GM19467 (cell line): Measurements from ENCODE around the gene PFDN2.
"Not testable (repeated sequence)": the region's sequence is repeated elsewhere in the genome, so short reads cannot be mapped to it uniquely, and the experiment has no call there.

Source experiments
- ATAC-seq: cut with Tn5 transposase; IDR thresholded peaks from one replicate; pipeline ENCODE4 v1.9.1; 2021; ENCODE audit warnings: mild to moderate bottlenecking, moderate library complexity; ENCODE audit not compliant: unreplicated experiment

Gene PFDN2

DNA sequence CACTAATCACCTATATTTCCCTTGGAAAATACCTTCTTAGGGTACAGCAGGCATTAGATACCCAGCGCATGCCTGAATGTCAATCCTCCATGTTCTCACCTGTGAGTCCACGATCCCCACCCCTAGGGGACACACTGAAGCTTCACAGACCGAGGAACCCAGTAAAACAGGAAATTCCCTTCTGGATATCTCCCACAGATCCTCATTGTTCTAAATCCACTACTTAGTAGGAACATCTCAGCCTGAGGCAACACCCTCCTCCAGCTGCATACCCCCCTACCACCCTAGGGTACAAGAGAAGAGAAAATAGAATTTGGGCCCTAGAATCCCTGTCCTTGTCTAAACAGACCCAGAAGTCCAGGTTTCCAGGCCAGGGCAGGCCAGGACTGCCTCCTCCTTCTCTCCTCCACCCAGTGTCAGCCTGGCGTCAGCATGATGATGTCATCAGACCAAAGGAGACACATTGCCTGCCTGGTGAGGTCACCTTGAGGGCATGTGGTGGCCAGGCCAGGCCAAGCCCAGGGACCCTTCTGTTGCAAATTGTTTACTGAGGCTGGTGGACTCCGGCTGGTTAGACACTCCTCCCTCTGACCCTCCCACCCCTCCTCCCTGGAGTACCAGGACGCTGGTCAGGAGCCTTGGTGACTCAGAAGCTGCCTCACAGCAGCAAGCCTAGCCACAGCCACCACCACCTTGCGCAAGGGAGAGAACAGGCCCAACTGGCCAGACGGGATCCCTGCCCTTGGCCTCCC lies 34.7 kb downstream of the PFDN2 start:
- ATAC-seq, result no peak

DNA sequence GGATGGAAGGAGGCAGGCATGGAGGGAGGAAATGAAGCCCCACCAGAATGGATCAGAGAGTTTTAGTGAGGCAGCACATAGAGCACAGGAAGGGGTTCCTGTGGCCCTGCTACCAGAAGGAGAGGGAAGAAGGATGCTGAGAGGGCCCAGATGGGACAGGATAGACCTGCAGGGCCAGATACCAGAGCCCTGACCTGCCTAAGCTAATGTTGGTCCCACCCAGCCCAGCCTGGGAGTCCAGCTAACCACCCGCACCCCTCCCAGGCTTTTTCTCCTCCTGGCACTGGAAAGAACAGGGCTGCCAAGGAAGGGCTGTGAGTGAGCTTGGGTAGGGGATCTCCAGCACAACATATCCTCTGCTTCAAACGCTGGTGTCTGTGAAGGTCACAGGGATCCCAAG lies 35.4 kb downstream of the PFDN2 start:
- ATAC-seq, result no peak

DNA sequence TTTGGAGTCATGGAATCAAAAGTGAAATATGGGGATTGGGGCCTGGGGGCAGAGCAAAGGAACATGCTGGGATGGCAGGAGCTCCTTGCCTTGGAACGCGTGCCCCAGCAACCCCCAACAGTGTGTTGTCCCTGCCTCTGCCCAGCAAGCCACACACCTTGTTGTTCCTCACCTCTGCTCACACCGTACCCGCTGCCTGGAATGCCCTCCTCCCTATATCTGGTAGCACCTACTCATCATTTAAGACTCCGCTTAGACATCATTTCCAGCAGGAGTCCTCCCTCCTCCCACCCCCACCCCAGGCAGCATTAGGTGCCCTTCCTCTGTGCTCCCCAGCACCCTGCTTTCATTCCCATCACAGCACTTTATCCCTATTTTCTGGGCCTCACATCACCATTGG lies 36.3 kb downstream of the PFDN2 start:
- ATAC-seq, result no peak

DNA sequence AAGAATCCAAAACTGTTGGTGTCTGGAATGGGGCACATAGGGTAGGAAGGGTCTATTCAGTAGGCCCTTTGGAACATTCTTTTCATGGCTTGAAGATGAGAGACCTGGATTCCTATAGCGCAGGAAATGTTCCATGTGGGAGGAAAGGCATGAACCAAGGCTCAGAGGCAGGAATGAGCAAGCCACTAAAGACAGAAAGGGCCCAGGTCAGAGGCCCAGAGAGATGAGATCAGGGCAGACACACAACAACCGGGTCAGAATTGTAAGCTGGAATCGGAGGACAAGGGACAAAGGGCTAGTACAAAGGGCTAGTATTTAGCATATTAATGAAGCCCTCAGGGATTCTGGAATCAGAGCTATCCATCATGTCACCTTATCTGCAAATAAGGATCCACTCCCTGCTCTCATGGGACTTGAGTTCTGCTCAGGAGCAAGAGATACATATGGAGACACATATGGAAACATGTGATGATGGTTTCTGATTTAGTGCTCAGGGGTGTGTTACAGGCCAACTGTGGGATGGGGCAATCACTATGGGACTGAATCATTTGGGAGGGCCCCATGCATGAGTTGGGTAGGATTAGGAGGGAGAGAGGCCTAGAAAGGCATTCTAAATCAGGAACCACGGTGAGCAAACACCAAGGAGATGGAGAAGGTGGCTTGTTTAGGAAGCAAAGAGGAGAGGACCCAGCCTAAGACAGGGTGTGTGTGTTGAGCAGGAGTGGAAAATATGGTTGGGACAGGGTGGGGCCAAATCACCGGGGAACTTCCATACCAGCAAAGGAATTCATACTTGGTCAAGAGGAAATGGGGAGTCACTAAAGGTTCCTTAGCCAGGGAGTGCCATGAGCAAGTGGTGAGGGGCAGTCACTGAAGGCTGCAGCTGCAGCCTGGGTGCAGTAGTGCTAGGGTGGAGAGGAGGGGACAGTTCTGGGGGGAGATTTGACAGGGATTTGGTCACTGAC lies 37.1 kb downstream of the PFDN2 start:
- no peak for ATAC-seq

DNA sequence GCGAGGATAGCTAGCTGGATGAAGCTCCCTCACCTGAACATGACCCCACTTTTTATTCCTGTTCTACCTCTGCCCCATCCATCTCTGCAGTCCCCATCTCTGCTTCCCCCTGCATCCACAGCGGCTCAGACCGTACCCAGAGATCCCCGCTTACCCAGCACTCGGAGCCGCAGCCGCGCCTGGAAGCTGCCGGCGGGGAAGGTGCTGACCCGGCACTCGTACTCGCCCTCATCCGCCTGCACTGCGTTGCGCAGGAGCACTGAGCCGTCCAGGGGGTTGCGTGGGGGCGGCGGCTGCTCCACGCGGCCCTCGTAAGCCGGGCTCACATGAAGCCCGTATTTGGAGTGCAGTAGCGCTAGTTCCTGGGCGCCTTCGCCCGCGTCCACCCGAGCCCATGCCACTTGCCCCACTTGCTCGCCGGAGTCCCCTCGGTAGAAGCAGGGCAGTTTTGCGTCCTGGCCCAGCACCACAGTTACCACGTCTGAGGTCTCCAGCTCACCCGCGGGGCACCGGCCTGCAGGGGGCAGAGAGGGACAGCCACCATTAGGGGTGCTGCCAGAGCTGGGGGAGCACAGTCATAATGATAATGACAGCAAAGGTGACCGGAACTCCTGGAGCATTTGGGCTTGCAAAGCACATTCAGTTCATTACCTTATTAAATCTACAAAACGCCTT lies 38.3 kb downstream of the PFDN2 start:
- no peak for ATAC-seq

DNA sequence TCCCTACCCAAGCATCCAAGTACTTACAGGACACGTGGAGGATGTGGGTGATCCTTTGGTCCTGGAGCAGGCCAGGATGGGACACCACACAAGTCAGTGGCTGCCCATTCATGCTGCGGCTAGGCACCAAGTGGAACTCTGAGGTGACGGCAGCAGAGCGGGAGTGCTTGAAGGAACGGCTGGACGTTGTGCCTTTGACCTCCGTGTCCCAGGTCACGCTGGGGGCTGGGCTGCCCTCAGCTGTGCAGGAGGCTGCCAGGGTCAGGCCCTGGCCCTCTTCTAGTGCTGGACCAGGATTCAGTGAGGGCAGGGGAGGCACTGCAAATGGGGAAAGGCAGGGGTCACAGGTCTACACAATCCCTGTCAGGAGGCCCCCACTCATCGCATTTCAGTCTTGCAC lies 40.4 kb downstream of the PFDN2 start:
- ATAC-seq, result no peak

DNA sequence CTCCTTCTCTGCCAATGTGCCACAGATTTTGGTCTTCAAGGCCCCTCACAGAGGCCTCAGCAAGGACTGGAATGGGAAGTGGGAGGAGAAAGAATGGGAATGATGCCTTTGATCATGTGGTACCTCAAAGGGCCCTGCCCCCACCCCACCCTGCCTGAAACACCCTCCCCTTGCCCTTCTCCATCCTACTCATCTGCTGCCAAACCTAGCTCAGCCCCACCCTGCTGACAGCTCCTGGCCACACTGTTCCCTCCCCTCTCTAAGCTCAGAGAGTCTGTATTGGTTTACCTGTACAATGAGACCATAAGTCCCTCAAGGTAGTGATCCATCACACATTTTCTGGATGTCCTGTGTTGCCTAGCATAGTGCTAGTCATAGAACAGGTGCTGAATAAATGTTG lies 41.4 kb downstream of the PFDN2 start:
- ATAC-seq, result no peak

DNA sequence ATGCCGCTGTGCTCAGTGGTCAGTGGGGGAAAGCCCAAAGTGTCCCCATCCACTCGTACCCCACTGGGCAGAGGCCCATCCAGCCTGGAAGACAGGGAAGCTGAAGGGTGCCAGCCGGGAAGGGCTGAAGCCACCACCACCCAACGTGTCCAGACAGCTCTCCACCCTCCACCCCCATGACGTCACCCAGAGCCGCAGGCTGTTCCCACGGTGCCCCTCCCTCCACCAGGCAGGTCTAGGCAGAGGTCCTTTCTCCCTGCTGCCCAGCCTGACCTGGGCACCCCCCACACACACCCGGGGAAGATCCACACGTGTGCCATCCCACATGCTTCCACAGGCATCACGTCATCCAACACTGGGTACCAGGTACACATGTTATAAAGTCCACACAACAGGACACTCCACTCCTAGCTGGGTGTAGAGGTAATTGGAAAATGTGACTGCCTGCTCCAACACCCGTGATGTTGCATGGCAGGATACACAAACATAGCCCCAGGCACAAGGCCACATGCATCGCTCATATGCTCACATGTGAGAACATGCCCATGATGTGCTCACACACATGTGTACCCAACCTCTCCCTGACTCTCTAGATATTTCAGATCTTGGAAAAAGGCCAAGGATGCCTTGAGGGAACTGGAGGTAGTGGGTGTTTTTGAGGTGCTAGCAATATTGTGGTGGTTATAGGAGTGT lies 43.0 kb downstream of the PFDN2 start:
- ATAC-seq, result no peak

DNA sequence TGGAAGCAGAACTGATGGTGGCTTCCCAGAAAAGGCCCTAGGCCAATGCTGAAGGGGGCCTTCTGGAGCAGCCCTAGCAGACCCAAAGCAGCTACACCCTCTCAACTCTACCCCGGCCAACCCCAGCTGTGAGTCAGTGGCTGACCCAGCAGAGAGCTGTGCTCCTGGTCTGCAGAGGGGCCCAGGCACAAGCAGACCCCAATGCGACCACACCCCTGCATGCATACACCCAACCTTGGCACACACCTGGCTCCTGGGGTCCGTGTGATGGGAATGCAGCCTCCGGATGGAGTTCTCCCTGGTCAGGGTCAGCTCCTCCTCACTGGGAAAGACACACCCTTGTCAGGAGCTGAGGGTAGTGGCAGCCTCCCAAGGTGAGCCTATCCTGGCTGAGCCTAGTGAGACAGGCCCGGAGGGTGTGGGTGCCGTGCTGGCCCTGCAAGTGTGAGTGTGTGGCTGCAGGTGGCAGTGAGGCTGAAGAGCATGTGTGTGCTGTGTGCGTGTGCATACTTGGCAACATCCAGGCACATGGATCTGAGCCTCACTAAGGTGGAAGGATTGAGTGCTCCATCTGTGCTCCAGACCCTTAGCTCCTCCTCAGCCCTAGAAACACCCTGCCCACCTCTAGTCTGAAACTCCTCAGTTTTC lies 44.2 kb downstream of the PFDN2 start:
- ATAC-seq, result no peak

DNA sequence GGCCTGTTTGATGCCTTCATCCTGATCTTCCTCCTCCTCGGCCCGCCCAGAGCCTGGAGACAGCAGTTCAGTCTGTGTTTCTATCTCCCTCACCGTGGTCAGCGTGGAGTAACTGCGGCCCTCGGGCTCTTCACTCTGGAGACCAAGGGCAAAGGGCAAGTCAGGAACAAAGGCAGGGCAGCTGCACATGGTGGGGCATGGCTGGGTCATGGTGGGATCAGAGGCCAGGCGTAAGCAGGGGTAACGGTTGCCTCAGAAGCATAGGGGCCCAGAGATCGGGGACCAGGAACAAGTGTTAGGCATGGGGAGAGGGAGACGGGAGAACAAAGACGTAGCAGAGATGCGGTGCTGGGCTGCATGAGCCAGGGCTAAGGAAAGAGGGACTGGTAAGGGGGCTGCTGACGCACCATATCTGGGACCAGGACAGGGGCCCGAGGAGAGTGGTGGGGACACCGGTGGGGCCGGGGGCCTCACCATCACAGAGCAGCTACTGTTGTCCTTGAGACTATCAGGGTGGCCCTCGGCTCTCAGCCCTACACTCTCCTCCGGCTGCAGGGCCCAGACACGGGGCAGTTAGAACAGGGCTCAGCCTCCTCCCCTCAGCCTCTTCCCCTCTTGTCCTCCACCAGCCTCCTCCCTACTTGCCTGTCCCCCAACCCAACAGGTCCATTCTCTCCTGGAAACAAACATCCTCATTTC lies 44.9 kb downstream of the PFDN2 start:
- no peak for ATAC-seq

DNA sequence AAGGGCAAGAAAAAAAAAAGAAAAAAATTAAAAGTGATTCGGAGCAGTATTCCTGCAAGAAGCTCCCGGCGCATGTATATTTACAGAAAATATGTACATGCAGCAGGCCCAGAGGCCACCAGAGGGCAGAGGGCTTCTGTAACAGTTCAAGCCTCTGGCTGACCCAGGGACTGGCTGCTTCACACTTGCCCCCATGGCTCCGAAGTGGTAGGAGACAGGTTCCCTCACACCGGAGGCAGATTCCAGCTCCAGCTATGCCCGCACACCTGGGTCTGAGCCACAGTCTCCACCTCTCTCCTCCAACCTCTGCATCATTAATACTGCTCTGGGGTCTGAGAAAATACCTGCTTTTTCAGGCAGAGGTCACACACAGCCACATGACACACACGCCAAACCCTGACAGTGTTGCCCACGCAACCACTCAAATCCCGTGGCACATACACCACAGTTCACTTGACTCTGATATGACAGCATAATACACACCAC lies 45.9 kb downstream of the PFDN2 start:
- ATAC-seq, result no peak

DNA sequence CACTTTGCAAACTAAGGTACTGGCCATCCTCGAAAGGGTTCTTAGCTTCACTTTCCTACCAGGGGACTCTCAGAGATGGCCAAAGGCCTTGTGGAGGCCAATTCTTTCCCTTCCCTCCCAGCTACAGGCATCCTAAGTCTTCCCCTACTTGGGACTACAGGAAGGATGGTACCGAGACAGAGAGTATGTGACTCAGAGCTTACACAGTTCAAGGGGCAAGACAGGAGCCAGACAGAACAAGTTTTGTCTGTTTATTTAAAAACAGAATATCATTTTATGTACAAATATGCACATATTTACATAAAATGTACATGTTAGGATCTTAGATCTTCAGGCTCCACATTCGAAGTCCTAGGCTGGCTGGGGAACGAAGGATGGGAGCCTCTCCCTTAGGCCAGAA lies 47.1 kb downstream of the PFDN2 start:
- no peak for ATAC-seq

DNA sequence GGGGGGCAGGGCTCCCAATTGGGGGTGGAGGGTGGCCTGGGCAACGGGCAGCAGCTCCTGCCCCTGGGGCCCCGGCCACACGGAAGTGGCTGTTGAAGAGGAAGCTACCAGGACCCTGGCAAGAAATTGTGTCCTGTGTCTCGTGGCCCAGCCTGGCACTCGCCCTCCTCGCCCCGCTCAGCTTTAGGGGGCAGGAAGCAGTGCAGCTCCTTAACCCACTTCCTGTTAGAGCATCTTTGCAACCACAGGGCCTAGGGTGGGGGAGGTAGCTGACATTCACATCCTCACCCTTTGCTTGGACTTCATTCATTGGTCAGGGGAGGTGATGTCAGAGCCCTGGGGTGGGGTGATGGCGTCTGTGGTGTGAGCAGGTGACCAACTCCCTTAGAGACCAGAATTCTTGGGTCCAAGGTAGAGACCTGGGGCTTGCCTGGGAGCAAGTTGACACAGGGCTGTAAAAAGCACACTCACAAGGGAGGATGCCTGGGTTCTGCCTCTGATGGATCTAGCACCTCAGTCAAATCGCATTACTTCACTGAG lies 48.0 kb downstream of the PFDN2 start, which contains the start of gene ARHGAP30:
Gene ARHGAP30 (minus strand): TSS at position 161 of the 540 bp plus-strand sequence. CDS start 267 bp downstream, outside the sequence.
- peak; percentile 81 for ATAC-seq

DNA sequence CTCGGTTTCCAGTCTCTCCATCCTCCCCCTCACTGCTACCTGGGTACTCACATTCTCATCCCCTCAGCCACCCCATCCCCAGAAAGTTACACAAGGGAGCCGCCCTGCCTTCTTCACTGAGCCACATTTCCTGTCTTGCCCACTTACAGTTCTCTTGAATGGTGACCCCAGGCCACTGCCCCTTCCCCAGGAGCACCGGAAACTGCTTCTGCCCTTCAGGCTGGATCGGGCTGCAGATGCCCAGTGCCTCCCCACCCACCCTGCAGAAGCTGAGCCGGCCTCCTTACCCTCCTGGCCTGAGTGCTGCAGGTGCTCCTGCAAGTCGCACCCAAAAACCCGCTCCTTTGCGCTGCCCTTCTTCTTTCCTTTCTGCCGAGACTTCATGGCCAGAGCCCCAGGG lies 48.6 kb downstream of the PFDN2 start:
- peak; percentile 2 for ATAC-seq

DNA sequence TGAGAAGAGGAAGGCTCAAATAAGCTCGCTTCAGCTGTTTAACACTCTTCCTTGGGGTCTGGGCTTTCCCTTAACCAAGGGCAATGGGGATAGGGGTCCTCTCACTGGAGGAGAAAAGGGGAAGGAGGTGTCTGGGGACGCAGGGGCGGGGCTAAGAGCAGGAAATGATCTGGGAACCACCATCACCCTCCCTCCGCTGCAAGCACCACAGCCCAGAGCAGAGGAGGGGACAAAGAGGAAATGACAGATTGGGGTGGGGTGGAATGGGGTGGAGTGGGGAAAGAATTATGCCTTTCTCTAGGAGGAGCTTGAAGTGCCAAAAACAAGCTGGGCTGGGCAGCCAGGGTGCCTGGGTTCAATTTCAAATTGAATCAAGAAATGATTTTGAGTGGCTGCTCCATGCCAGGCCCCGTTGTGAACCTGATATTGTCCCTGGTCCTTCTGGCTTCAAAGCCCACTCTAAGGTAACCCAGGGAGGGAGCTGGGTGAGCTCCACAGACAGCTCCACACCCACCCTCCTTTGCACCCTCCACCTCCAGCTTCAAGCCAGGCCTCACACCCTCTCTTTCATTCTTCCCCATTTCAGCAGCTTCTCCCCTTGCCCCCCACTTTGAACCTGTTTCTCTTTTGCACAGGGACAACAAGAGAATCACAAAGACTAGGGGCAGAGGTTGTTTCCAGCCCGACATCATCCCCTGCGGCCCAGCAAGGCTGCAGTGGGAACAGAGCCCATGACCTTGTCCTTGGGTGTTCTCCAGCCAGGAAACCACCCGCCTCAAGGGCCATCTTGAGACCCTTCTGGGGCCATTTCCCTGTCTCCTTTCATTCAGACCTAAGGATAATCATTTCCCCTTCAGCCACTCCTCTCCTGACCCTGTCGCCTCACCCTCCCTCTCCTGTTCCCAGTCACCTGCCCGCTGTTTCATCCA lies 49.3 kb downstream of the PFDN2 start:
- peak; percentile 57 for ATAC-seq

DNA sequence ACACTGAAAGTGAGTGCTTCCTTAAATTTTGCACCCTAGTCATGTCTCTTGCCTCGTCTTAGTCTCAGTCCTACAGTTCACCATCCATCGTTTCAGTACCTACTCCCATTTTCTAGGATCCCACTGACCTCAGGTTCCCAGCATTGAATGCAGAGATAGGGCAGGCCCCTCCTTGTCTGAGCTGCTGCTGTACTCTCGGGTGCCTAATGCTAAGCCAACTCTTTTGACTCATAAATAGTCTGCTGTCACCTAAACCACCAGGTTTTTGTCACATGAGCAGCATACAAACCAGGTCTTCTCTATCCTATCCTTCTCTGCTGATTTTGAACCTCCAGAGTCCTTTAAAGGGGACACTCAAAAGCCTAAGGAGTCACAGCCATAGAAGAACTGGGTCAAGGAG lies 51.1 kb downstream of the PFDN2 start:
- no peak for ATAC-seq

DNA sequence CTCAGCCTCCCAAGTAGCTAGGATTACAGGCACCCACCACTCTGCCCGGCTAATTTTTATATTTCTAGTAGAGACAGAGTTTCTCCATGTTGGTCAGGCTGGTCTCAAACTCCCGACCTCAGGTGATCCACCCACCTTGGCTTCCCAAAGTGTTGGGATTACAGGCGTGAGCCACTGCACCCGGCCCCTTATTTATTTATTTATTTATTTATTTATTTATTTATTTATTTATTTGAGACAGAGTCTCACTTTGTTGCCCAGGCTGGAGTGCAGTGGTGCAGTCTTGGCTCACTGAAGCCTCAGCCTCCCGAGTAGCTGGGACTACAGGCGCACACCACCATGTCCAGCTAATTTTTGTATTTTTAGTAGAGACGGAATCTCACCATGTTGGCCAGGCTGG lies 52.2 kb downstream of the PFDN2 start:
- ATAC-seq, result not testable (repeated sequence)

DNA sequence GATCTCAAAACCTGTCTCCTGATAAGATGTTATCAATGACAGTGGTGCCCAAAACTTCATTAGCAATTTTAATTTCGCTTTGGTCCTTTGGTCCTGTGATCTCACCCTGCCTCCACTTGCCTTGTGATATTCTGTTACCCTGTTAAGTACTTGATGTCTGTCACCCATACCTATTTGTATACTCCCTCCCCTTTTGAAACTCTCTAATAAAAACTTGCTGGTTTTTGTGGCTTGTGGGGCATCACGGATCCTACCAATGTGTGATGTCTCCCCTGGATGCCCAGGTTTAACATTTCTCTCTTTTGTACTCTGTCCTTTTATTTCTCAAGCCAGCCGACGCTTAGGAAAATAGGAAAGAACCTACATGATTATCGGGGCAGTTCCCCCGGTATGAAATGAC lies 53.9 kb downstream of the PFDN2 start:
- not testable (repeated sequence) for ATAC-seq
